Measurements from ENCODE around the gene LARP6.

GRCh38 chr15:70817266-70817665, 36.7 kb downstream of the LARP6 start:
- TF ChIP-seq CTCF (conservative IDR thresholded peaks at IDR 0.05; ENCODE audit: low read length) (no peak), EZH2phosphoT487 (IDR thresholded peaks at IDR 0.05; ENCODE audit: borderline replicate concordance, low read depth, low read length) (no peak)
